ENCODE measurements around the gene MORF4L1. TPM values are rescaled to one million over a fixed set of nuclear protein-coding genes. Genes with fewer than 3 reads are reported as not detected.
"Not testable (repeated sequence)": the region's sequence is repeated elsewhere in the genome, so short reads cannot be mapped to it uniquely, and the experiment has no call there.

The MORF4L1 gene
- total and polyA plus RNA-seq, 11 donors: 162 to 549 (median 328) TPM

DNA sequence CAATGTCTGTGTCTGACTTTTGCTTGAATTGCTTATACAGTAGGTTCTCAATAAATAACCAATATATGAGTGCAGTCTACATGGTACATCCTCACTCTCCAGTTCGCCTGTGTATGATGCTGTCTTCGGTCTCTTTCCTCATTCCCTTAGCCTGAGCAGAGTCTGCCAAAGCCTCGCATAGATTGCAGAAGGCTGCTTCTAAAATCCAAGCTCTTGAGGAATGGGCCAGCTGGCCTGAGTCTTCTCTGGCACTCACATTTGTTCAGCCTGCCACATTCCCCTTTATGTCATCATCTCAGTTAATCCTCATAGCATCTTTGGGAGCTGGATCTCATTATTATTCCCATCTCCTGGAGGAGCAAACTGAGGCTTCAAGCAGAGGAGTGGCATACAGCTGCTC lies 34.2 kb upstream of the MORF4L1 start:
- H3K9me3 ChIP-seq: no peaks in the 10 kb centered on the region
- 62 to 86% (median 75%) methylated on average over 3 of the region's 3 CpGs for WGBS, 4 donors
- no peak overlapping the region for H3K27ac ChIP-seq
- no peak overlapping the region for H3K4me3 ChIP-seq
- DNase-seq: no peak
- no peaks in the 10 kb centered on the region for H3K27me3 ChIP-seq
- ATAC-seq: no peak
- peaks cover 0 to 2% (median 0%) of the 10 kb centered on the region in 12 donors for H3K4me1 ChIP-seq
- intact Hi-C loops (cut with DNase I): no loop called here
- TF ChIP-seq POLR2A (IDR thresholded peaks at IDR 0.05): no peak
- TF ChIP-seq, protein P1, sequence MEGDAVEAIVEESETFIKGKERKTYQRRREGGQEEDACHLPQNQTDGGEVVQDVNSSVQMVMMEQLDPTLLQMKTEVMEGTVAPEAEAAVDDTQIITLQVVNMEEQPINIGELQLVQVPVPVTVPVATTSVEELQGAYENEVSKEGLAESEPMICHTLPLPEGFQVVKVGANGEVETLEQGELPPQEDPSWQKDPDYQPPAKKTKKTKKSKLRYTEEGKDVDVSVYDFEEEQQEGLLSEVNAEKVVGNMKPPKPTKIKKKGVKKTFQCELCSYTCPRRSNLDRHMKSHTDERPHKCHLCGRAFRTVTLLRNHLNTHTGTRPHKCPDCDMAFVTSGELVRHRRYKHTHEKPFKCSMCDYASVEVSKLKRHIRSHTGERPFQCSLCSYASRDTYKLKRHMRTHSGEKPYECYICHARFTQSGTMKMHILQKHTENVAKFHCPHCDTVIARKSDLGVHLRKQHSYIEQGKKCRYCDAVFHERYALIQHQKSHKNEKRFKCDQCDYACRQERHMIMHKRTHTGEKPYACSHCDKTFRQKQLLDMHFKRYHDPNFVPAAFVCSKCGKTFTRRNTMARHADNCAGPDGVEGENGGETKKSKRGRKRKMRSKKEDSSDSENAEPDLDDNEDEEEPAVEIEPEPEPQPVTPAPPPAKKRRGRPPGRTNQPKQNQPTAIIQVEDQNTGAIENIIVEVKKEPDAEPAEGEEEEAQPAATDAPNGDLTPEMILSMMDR (IDR thresholded peaks at IDR 0.05): no peak
- no peaks in the 10 kb centered on the region for H3K36me3 ChIP-seq

DNA sequence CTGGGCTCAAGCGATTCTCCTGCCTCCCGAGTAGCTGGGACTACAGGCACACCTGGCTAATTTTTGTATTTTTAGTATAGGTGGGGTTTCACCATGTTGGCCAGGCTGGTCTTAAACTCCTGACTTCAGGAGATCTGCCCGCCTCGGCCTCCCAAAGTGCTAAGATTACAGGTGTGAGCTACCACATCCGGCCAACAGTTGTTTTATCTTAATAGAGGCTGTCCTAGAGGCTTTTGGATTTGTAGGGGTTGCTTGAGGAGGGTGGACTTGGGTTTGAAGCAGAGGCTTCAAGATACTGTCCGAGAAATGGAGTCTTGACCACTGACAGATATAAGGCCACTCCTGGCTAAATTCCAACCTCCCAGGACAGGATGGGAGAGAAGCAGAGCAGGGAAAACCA lies 33.5 kb upstream of the MORF4L1 start:
- H3K36me3 ChIP-seq: not testable (repeated sequence)

DNA sequence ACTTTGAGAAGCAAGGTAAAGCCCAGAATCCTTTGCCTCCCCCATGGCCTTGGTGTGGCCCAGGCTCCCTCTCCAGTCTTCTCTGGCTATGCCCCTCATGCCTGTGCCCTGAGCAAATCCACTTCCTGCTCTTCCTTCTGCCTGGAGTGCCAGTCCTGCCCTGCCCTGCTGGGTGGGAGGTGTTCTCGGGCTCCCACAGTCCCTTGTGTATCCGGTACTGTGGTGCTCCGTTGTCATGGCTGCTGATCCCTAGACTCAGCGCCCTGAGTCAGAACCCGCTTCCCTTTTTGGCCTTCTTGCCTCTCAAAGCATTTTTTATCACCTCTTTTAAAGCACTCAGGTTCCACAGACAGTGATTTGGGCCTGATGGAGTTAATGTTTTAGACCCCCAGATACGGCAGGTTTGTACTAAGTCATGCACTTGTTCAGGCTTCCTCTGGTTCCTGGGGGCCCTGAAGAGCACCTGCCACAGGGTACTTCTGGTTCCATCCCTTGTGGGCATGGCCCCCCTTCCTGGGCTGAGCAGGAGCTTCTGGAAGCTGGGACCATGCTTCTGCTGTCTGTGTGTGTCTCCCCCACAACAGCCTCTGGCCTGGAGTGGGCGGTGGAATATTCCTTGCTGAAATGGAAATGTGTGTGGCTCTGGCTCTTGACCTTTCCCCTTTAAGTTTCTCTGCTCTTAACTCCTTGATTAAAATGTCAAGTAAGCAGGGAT lies 31.9 kb upstream of the MORF4L1 start:
- ATAC-seq (peak in 1 of 4 donors; percentile 69), DNase-seq (peak in 1 of 5 donors; percentile 31)
- Histone ChIP-seq H3K9me3 (no peaks in the 10 kb centered on the region), H3K4me3 (no peak overlapping the region), H3K36me3 (no peaks in the 10 kb centered on the region), H3K27ac (no peak overlapping the region), H3K27me3 (no peaks in the 10 kb centered on the region), H3K4me1 (peaks cover 0 to 2% (median 0%) of the 10 kb centered on the region in 12 donors)
- TF ChIP-seq, protein P1 (IDR thresholded peaks at IDR 0.05): no peak
- TF ChIP-seq POLR2A (IDR thresholded peaks at IDR 0.05): no peak
- 79 to 89% (median 87%) methylated on average over 7 of the region's 7 CpGs for WGBS, 4 donors
- intact Hi-C loops (cut with DNase I): no loop called here

More for the DNA sequence above, 33.5 kb upstream of the MORF4L1 start:
- DNase-seq; intact Hi-C loops (cut with DNase I); H3K4me1 ChIP-seq; H3K9me3 ChIP-seq; H3K27ac ChIP-seq; ATAC-seq; H3K27me3 ChIP-seq; H3K4me3 ChIP-seq: not testable (repeated sequence)
- WGBS, 4 donors: 78 to 100% (median 95%) methylated on average over 6 of the region's 6 CpGs

DNA sequence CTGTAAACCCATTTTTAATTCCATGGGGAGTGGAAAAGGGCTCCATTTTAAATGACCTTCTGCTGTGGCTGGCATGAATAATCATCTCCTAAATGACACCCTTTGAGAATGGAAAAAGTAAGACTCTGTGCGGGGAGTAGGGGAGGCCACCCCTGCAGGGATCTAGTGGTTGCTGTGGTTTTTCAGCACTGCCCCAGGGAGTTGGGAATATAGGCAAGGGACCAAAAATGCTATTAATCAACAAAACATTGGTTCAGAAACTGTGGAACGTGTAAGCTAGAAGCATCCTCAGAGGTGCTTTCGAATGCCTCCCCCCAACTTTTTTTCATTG lies 31.3 kb upstream of the MORF4L1 start:
- intact Hi-C loops (cut with DNase I): no loop called here
- Histone ChIP-seq H3K4me1 (peaks cover 0 to 2% (median 0%) of the 10 kb centered on the region in 12 donors), H3K27me3 (no peaks in the 10 kb centered on the region), H3K4me3 (no peak overlapping the region), H3K36me3 (no peaks in the 10 kb centered on the region), H3K9me3 (no peaks in the 10 kb centered on the region), H3K27ac (no peak overlapping the region)
- no peak for TF ChIP-seq POLR2A (IDR thresholded peaks at IDR 0.05)
- TF ChIP-seq, protein P1 (IDR thresholded peaks at IDR 0.05): no peak
- ATAC-seq (no peak), DNase-seq (no peak)
- 64 to 81% (median 77%) methylated on average over 3 of the region's 3 CpGs for WGBS, 4 donors

DNA sequence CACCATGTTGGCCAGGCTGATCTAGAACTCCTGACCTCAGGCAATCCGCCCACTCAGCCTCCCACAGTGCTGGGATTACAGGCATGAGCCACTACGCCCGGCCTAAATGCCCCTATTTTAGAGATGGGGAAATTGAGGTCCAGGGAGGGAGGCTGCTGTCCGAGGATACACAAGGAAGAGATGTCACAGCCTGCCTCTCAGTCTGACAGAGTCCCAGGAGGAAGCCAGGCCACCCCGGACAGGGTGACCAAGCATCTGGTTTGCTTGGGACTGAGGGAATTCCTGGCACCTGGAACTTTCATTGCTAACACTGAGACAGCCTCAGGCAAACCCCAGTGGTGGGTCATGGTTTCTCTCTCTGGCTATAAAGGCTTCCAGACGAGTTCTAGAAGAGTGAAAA lies 30.8 kb upstream of the MORF4L1 start:
- H3K36me3 ChIP-seq: no peaks in the 10 kb centered on the region
- DNase-seq: no peak
- TF ChIP-seq POLR2A (IDR thresholded peaks at IDR 0.05): no peak
- WGBS, 4 donors: 83 to 95% (median 89%) methylated on average over 4 to 6 of the region's 6 CpGs
- H3K27me3 ChIP-seq: no peaks in the 10 kb centered on the region
- no peak for ATAC-seq
- peaks cover 0 to 2% (median 0%) of the 10 kb centered on the region in 12 donors for H3K4me1 ChIP-seq
- no peak overlapping the region for H3K4me3 ChIP-seq
- intact Hi-C loops (cut with DNase I): no loop called here
- H3K27ac ChIP-seq: no peak overlapping the region
- H3K9me3 ChIP-seq: no peaks in the 10 kb centered on the region

All from heart left ventricle (tissue), 16 donors.